ENCODE measurements around the gene HAS3.
"Not testable (repeated sequence)": the region's sequence is repeated elsewhere in the genome, so short reads cannot be mapped to it uniquely, and the experiment has no call there.

- TF ChIP-seq CTCF (conservative IDR thresholded peaks at IDR 0.05): 0 out of 2 replicates have a peak, but pooled peaks have one; percentile 26
- not testable (repeated sequence) for TF ChIP-seq ZFX (IDR thresholded peaks at IDR 0.05)
These were observed 19.0 kb downstream of the HAS3 start for GRCh38 chr16:69124406-69124805.
